DND-41 (cell line): Measurements from ENCODE around the gene ITGA8.

Experiments used
- EZH2 ChIP-seq: IDR thresholded peaks from 3 replicates; pipeline ENCODE4 v1.6.1; 2012; ENCODE audit warnings: borderline replicate concordance, low read depth, mild to moderate bottlenecking, moderate library complexity, low read length, inconsistent platforms; ENCODE audit not compliant: severe bottlenecking
- TF ChIP-seq, protein P1 (sequence below): IDR thresholded peaks from 2 replicates; pipeline ENCODE4 v1.5.1; 2012; ENCODE audit warnings: borderline replicate concordance, low read length, moderate library complexity, mild to moderate bottlenecking; ENCODE audit not compliant: poor library complexity, severe bottlenecking; ENCODE audit errors: extremely low read depth

DNA sequence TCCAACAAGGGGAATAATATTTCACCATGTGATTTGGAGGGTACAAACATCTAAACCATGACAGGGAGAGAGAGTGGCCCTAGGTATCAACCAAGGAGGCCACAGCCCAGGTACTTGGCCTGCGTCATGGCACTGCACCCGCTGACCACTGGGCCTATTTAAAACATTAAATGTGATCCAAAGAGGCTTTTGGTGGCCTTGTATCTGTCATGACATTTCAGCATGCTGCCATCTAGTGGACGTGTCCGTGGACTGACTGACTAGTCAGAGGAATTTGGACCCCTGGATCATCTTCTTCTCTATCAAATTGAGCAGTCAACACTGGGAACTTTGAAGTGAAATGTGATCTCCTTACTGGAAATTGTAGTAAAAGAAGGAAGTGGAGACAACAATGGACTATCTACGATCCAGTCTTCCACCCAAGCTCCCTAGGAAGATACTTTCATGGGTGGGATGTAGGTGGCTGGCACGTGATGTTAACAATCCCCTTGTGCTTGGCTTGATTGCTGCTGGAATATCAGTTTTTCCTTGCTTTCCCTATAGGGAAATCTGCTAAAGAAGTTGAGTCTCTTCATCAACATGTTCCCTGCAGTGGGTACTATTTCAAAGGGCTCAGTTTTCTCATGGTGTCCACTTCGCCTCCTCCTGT is 24.6 kb upstream of the ITGA8 start:
- TF ChIP-seq, protein P1, sequence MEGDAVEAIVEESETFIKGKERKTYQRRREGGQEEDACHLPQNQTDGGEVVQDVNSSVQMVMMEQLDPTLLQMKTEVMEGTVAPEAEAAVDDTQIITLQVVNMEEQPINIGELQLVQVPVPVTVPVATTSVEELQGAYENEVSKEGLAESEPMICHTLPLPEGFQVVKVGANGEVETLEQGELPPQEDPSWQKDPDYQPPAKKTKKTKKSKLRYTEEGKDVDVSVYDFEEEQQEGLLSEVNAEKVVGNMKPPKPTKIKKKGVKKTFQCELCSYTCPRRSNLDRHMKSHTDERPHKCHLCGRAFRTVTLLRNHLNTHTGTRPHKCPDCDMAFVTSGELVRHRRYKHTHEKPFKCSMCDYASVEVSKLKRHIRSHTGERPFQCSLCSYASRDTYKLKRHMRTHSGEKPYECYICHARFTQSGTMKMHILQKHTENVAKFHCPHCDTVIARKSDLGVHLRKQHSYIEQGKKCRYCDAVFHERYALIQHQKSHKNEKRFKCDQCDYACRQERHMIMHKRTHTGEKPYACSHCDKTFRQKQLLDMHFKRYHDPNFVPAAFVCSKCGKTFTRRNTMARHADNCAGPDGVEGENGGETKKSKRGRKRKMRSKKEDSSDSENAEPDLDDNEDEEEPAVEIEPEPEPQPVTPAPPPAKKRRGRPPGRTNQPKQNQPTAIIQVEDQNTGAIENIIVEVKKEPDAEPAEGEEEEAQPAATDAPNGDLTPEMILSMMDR = peak; percentile 80
- TF ChIP-seq EZH2 = no peak
